SIG-M5 treated with dmso at 0.1 percent for 504 hours (cell line): Measurements from ENCODE around the gene KIAA1549.

ENCODE experiments used
- DNase-seq: peaks from one replicate; lab custom pipeline; 2025; ENCODE audit not compliant: unreplicated experiment; lab: John Stamatoyannopoulos, UW

KIAA1549 gene

DNA sequence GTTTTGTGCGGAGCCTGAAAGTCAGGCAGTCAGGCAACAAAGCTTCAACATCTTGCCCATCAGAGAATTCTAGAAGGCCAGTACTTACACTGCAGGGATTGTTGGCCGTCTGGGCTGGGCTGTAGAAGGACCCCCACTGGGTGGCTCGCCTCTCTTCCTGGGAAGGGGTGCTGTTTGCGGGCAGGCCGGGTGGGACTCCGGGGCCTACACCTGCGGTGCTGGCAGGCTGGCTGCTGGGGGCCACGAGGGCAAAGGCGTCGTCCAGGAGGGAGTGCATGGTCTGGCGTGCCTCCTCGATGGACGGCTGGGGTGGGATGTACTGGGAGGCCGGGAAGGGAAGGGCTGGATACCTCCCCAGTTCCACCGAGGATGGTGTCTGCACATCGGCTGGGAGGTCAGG lies 120.1 kb downstream of the KIAA1549 start:
- DNase-seq, result no peak

DNA sequence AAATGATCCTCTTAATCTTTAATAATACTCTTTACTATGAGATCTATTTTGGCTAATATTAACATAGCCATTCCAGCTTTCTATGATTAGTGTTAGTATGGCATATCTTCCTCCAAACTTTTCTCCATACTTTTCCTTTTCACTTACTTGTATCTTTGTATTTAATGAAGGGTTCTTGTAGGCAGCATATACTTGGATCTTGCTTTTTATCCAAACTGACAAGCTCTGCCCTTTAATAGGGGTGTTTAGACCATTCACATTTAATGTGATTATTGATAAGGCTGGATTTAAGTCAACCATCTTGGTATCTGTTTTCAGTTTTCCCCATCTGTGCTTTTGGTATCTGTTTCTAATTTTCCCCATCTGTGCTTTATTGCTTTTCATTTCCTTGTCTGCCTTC lies 123.5 kb downstream of the KIAA1549 start:
- DNase-seq, result no peak

DNA sequence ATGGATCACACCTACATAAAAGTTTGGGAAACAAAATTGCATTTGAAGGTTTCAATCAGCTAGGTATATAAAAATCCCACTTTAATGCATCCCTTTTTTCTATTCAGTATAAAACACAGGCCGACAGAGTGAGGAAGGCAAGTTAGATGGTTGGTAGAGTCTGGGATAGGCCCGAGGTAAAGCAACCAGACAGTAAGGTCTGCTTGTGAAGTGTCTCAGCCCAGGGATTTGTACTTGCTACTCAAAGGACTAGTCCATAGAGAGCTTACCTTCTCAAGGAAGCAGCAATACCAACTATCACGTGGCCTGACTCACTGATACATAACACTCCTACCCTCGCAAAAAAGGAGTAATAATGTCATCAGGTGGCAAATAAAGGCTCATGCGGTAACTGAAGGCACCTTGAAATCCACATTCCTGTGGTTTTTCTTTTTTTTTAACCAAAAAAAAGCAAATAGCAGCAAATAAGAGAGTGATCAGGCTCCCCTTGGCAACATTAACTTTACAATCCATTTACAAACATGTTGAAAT lies 127.0 kb downstream of the KIAA1549 start:
- DNase-seq, result no peak

DNA sequence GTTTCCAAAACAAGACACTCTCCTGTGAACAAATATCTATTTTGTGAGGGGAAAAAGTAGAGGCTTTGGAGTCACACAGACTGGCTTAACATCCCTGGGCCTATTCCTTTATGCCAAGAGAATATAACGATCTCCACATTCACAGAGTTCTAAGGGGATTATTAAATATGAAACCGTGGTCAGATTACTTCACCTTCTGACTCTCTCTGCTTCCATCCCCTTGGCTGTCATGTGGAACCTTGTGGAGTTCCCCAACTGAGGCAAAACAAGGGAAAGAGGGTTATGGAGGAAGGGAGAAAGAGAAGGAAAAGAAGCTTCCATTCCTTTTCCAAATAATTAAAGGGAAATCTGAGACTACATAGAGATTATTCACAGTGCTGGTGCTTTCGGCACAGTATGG lies 127.7 kb downstream of the KIAA1549 start:
- DNase-seq, result no peak

DNA sequence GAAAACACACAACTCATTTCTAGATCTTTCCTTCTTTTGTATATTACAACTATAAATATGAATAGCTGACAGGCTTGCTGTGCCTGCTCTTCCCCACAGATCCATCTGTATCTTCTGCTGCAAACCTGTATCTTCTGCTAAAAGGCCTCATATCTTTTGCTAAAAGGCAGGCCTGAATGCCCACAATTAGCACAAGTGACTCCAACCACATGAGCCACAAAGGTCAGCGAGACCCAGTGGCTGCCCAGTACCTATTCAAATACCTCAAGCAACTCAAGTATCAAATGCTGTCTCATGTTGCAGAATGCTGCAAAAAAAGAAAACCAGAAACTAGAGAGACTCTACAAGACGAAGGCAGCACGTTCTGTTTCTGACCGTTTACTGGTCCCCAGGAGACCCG lies 128.7 kb downstream of the KIAA1549 start:
- no peak for DNase-seq

DNA sequence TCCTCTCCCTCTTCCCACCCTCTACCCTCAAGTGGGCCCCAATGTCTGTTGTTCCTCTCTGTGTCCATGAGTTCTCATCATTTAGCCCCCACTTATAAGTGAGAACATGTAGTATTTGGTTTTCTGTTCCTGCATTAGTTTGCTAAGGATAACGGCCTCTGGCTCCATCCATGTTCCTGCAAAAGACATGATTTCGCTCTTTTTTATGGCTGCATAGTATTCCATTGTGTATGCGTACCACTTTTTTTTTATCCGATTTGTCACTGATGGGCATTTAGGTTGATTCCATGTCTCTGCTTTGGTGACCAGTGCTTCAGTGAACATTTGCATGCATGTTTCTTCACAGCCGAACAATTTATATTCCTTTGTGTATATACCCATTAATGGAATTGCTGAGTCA lies 131.5 kb downstream of the KIAA1549 start:
- DNase-seq, result no peak

DNA sequence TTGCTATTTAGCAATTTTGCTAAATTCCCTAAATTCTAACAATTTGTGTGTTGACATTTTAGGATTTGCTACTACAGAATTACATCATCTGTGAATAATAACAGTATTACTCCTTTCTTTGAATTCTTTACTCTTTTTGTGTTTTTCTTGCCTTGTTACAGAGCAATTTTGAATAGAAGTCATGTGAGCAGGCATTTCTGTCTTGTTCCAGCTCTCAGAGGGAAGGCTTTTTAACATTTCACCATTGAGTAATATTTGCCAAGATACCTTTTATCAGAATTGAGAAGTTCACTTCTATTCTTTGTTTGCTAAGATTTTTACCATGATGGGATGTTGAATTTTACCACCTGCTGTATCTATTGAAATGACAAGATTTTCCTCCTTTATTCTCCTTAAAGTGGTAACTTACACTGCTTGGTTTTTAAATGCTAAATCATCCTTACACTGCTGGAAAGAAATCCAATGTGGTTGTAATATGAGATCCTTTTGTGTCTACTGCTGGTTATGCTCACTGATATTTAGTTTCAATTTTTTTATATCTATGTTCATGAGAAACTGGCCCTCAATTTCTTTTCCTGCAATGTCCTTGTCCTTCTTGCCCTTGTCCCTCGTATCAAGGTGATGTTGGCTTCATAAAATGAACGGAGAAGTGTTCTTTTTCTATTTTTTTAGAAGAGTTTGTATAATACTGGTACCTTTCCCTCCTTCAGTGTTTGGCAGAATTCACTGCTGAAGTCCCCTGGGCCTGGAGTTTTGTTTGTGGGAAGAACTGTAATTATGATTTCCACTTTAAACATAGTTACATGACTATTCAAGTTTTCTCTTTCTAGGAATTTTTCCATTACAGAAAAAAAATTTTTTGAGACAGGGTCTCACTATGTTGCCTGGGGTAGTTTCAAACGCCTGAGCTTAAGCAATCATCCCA lies 132.9 kb downstream of the KIAA1549 start:
- DNase-seq, result no peak

DNA sequence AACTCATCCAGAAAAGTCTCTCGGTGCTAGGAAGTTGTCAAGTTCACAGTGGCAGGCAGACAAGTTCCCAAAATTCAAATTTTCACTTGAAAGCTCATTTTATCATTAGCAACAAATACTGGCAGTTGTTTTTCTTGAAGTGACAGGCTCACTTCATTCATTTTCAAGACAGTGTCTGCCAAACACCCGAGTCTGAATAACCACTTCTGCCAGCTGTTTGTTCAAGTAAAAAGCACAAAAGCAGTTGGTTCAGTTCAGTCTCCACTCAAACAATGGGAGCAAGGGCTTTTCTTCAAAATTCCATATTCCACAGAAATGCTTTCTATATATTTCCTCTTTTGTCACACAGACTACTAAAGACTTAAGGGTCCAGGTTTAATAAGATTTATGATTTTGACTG lies 135.5 kb downstream of the KIAA1549 start:
- DNase-seq, result no peak

DNA sequence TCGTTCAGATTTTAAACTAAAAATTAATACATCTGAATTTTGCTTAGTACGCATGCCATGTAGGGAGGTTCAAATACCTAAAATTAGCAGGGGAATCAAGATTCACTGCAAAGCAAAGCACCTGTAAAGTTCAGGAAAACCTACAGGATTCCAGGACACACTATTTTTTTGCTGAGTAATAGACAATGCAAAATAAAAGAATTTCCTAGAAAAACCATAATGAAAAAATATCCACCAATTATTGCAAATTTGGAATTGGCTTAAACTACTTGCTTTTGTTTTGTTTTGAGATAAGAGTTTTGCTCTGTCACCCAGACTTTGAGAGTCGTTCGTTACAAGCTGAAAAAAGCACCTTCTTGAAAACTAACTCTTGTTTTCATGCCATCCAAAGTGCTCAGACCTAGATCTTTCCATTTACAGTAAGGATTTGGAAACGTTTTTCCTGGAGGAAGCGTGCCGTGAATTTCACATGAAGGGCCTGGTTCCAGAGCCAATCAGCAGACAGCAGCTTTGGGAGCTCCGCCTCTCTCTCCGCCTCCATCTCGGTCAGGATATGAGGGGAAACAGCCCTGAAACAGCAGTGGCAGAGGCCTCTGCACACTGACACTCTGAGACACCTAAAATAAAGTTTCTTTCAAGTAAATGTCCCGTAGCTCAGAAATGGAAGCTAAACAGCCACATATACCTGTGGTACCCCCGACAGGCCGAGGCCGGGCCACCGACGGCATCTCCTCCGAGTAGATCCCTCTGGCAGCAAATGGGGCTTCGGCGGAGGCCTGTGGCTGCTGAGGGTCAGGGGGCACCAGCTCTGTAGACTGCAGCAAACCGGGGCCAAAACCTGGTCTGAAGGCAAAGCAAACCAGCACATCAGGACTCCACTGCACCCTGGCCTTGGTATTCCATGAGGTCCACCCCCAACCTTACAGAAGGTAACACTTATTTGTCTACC lies 137.3 kb downstream of the KIAA1549 start:
- DNase-seq, result no peak

DNA sequence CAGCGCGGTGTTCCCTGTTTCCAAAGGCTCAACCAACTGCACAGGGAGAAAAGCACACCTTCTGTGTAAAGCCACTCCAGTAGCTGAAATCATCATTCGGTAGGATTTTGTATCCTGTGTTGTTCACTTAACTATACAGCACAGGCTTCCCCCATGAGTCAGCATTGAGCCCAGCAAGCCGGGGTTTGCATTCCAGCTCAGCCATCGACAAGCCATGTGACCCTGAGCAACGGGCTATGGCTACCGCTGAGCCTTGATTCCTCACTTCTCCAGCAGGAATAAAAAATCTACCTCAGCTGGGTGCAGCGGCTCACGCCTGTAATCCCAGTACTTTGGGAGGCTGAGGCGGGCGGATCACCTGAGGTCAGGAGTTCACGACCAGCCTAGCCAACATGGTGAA lies 139.1 kb downstream of the KIAA1549 start:
- DNase-seq, result no peak

DNA sequence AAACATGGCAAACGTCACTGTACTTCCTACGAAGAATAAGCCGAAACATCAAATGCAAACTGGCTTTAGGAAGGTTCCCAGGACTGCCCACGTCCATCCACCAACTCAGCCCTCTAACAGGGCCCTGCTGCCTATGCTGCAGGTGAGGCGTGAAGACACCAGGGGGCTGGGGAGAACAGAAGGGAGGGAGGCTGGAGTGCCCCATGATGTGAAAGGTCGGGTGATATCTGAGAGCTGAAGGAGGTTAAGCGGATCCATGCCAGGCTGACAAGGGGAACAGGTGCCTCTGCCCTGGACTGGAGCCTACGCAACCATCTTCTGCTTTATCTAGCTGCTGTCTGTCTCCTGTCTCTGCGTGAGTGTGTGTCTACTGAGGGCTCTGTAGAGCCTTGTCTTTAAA lies 143.0 kb downstream of the KIAA1549 start:
- DNase-seq, result no peak

DNA sequence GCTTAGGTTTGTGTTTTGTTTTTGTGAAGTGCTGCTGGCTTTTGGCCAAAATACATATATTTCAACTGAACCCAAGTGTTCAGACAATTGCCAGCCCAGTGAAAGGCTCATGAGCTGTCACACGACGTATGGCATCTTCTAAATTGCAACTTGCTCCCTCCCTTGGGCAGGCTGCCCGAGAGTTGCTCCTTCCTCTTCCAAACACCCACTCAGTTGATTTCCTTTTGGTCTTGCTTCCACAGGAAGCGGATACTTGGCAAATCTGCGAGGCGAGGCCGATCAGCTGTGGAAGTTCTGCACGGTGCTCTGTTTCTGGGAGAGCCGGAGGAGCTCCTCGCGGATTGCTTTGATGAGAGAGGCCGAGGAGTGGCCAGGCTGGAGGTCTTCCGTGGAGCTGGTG lies 143.6 kb downstream of the KIAA1549 start:
- no peak for DNase-seq

DNA sequence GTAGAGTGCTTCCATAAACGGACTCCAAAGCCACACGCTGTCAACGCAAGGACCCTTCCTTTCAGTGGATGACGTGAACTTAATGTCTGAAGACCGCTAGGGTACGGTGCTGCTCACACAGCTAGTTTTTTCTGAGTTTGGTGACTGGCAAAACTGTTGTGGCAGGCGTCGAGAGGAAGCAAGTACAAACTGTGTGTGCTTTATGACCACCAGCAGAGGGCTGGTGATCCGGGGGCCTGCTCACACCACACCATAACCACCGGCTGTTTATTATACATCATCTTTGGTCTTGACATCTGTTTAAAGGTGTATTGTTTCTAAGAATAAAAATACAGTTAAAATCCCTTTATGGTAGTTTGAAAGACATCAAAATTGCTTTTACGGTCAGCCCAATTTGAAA lies 146.1 kb downstream of the KIAA1549 start:
- DNase-seq, result no peak

DNA sequence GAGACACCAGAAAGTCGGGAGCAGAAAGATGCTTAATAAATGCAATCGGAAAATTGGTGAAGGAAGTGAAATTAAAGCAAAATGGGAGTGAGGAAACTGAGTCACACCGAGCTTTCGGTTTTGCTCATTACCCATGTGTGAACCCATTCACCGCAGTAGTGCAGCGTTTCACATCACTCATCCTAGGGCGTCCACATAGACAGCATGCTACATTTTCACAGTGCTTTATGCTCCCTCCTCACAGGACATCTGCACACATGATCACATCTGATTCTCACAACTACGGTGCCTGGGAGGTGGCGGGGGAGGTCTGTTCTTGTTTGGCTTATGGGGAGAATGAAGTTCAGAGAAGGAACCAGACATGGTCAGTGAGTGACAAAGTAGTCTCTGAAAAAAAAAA lies 146.6 kb downstream of the KIAA1549 start:
- DNase-seq, result no peak

DNA sequence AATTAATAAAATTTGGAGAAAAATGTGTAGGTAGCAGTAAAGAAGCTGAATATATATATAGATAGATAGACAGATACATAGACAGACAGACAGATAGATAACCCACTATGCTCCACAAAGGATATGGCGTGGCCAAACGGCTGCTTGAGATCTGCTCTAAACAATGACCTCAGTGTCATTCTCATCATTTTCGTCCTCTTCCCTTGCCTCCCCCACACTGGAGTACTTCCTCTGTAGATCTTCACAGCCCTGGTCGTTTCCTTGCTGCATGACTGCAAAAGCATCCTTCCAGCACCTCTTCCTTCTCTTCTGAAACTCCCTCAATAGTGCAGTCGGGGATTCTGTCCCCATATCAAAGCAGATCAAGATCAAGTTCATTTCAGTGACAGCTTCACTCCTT lies 147.6 kb downstream of the KIAA1549 start:
- no peak for DNase-seq

DNA sequence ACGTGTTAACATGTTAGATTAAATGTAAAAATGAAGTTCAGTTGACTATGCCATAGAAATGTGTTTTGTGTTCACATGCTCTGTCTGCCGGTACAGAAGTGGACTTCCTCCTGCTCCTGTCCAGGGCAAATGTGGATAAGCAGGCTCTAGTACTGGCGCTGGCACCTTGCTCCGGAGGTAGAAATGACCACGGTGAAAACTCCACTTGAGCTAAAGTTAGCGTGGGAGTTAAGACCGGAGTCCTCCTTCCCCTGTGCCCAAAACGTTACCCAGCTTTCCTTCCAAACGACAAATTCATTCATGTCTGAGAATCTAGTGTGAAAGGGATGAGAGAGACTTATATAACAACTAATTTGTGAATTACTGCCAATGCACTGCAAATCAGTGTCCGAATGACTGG lies 148.2 kb downstream of the KIAA1549 start:
- DNase-seq, result no peak

DNA sequence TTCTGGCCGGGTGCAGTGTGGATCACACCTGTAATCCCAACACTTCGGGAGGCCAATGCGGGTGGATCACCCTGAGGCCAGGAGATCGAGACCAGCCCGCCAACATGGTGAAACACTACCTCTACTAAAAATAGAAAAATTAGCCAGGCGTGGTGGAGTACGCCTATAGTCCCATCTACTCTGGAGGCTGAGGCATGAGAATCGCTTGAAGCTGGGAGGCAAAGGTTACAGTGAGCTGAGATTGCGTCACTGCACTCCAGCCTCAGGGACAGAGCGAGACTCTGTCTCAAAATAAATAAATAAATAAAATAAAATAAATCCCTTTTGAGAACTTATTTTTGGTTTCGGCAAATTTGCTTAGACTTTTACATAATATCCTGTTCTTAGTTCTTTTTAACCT lies 151.9 kb downstream of the KIAA1549 start:
- no peak for DNase-seq

DNA sequence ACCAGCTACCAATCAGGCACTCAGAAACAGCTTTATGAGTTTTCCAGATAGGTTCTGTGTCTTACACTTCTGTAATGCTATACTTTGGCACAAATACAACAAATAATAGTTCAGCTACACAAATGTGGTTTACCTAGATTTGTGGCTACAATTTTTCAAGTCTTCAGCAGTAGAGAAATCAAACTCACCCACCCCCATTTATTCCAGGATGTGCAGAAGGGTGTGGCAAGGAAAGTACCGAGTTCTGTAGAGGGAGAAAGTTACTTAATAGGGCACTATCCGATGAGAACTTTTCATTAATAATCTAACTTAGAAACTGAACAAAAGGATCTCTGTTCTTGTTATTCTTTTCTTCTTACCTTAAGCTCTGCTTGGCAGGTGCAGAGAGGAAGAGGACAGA lies 152.9 kb downstream of the KIAA1549 start:
- no peak for DNase-seq

DNA sequence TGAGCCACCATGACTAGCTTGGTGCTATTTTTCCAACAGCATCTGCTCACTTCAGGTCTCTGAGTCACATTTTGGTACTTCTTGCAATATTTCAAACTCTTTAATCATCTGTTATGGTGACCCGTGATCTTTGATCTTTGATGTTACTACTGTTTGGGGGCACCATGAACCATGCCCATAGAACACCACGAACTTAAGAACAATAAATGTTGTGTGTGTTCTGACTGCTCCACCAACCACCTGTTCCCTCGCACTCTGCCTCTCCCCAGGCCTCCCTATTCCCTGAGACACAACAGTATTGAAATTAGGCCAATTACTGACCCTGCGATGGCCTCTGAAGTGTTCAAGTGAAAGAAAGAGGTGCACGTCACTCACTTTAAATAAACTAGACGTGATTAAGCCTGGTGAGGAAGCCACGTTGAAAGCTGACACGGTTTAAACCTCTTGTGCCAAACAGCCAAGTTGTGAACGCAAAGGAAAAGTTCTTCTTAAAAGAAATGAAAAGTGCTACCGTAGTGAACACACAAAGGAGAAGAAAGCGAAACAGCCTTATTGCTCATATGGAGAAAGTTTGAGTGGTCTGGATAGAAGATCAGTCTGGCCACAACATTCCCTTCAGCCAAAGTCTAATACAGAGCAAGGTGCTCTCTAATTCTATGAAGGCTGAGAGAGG lies 156.0 kb downstream of the KIAA1549 start:
- no peak for DNase-seq

DNA sequence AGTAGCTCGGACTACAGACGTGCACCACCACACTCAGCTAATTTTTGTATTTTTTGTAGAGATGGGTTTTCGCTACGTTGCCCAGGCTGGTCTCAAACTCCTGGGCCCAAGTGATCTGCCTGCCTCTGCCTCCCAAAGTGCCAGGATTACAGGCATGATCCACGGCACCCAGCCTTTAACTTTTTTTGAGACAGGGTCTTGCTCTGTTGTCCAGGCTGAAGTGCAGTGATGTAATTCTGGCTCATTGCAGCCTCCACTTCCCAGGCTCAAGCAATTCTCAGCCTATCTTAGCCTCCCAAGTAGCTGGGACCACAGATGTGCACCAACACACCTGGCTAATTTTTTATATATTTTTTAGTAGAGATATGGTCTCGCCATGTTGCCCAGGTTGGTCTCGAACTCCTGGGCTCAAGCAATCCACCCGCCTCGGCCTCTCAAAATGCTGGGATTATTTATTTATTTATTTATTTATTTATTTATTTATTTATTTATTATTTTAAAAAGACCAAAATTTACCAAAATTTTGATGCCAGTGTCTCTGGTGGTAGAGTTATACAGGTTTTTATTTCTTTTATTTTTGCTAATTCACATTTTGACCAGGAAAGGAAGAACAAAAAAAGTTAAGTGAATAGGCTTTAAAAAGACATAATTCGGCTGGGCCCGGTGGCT lies 158.2 kb downstream of the KIAA1549 start:
- DNase-seq, result no peak

DNA sequence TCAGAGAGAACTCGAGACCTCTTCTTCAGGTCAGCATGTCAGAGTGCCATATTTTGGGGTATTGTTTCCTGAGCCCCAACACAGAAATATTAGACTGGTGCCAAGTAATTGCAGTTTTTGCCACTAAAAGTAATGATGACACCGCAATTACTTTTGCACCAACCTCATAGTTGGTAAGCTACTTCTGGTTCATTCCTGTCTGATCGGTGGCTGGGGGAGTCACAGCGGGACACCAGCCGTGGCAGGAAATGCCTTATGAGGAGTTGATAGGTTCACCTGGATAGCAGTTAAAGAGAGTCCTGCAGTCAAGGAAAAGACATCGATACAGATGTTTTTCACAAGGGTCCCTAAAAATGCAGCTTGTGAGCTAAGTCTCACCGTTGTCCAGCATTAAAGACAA lies 159.3 kb downstream of the KIAA1549 start:
- no peak for DNase-seq
